Sigmoid colon (tissue), 4 donors: ENCODE results near the gene HSD17B2.

Experiments used
- EP300 ChIP-seq, 4 donors: sonication (generic); formaldehyde crosslinking; IDR thresholded peaks; one replicate each; pipeline ENCODE4 v1.6.1; 2017; ENCODE audit warnings: antibody characterized with exemption in 4 of 4
- POLR2A ChIP-seq, 2 donors: fragments of 450-650 bp; IDR thresholded peaks; one replicate each; pipeline ENCODE4 v1.6.1; 2016; ENCODE audit warnings: antibody characterized with exemption in 2 of 2, mild to moderate bottlenecking in 2 of 2, moderate library complexity in 2 of 2
- TF ChIP-seq, protein P1 (sequence below), 4 experiments: fragments of 450-650 bp in 3 of 4; fragments of 200-600 bp in 1 of 4; IDR thresholded peaks; one replicate each; pipeline ENCODE4 v1.5.1; 2016 to 2019; ENCODE audit warnings: antibody characterized with exemption in 4 of 4, mild to moderate bottlenecking in 3 of 4, moderate library complexity in 2 of 4

DNA sequence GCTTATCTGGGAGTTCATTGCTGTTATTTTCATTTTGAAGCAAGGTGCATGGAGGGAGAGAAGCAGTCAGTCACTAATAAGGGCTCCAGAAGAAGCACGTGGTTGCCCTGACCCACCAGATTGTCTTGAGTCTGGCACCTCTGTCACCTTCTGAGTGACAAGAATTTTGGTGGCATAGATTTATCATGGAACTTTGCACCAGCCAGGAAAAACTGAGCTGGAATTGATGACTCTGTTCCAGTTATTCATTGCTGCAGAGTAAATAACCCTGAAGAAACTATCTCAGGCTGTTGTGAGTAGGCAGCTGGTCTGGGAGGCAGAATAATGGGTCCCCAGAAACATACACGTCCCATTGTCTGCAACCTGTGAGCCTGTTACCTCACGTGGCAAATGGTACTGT lies 44.8 kb downstream of the HSD17B2 start:
- TF ChIP-seq POLR2A (IDR thresholded peaks at IDR 0.05): no peak
- TF ChIP-seq, protein P1, sequence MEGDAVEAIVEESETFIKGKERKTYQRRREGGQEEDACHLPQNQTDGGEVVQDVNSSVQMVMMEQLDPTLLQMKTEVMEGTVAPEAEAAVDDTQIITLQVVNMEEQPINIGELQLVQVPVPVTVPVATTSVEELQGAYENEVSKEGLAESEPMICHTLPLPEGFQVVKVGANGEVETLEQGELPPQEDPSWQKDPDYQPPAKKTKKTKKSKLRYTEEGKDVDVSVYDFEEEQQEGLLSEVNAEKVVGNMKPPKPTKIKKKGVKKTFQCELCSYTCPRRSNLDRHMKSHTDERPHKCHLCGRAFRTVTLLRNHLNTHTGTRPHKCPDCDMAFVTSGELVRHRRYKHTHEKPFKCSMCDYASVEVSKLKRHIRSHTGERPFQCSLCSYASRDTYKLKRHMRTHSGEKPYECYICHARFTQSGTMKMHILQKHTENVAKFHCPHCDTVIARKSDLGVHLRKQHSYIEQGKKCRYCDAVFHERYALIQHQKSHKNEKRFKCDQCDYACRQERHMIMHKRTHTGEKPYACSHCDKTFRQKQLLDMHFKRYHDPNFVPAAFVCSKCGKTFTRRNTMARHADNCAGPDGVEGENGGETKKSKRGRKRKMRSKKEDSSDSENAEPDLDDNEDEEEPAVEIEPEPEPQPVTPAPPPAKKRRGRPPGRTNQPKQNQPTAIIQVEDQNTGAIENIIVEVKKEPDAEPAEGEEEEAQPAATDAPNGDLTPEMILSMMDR (IDR thresholded peaks at IDR 0.05): no peak
- TF ChIP-seq EP300 (IDR thresholded peaks at IDR 0.05): no peak
